HepG2 (cell line): Measurements from ENCODE around the gene HYPK. TPM values are rescaled to one million over a fixed set of nuclear protein-coding genes. Genes with fewer than 3 reads are reported as not detected.

Source experiments
- DPF2 ChIP-seq: sonication (generic); formaldehyde crosslinking; IDR thresholded peaks from 2 replicates; pipeline ENCODE4 v1.4.0; 2020; ENCODE audit warnings: mild to moderate bottlenecking, low read depth, missing genetic modification reagents, borderline replicate concordance
- JUND ChIP-seq: sonication (generic); formaldehyde crosslinking; IDR thresholded peaks from 2 replicates; pipeline ENCODE4 v1.8.0; 2022; ENCODE audit warnings: mild to moderate bottlenecking, missing genetic modification reagents
- NONO ChIP-seq, 2 experiments: fragments of 450-650 bp in 1 of 2; sonication (generic) in 1 of 2; formaldehyde crosslinking in 1 of 2; IDR thresholded peaks in 1 of 2; conservative IDR thresholded peaks in 1 of 2; 2 replicates each; pipeline versions ENCODE4 v1.6.1 to v1.8.0; 2017 to 2022; ENCODE audit warnings: mild to moderate bottlenecking in 1 of 2, missing genetic modification reagents in 1 of 2, moderate library complexity in 1 of 2
- NR3C1 ChIP-seq: sonication (generic); formaldehyde crosslinking; IDR thresholded peaks from 2 replicates; pipeline ENCODE4 v1.4.0; 2020; ENCODE audit warnings: missing genetic modification reagents
- PAX8 ChIP-seq: sonication (generic); formaldehyde crosslinking; IDR thresholded peaks from 2 replicates; pipeline ENCODE4 v1.8.0; 2022; ENCODE audit warnings: mild to moderate bottlenecking, missing genetic modification reagents, borderline replicate concordance
- POLR2AphosphoS5 ChIP-seq: IDR thresholded peaks from 2 replicates; pipeline ENCODE4 v1.6.1; 2012; ENCODE audit warnings: low read depth, low read length
- PRMT3 ChIP-seq: sonication (generic); formaldehyde crosslinking; IDR thresholded peaks from 2 replicates; pipeline ENCODE4 v1.8.1; 2022; ENCODE audit warnings: low read depth, mild to moderate bottlenecking, moderate library complexity, missing genetic modification reagents, borderline replicate concordance
- RFX5 ChIP-seq: IDR thresholded peaks from 2 replicates; pipeline ENCODE4 v1.6.1; 2011; ENCODE audit warnings: low read depth, low read length, improper control_type of control experiment
- SATB2 ChIP-seq: sonication (generic); formaldehyde crosslinking; IDR thresholded peaks from 2 replicates; pipeline ENCODE4 v1.5.0; 2020; ENCODE audit warnings: missing genetic modification reagents
- SYNCRIP ChIP-seq: fragments of 200-400 bp; formaldehyde crosslinking; IDR thresholded peaks from 2 replicates; pipeline ENCODE4 v1.6.1; 2018; ENCODE audit warnings: mild to moderate bottlenecking, low read depth, low read length; ENCODE audit not compliant: insufficient read depth
- TARDBP ChIP-seq: sonication (generic); formaldehyde crosslinking; IDR thresholded peaks from 2 replicates; pipeline ENCODE4 v1.8.0; 2022; ENCODE audit warnings: mild to moderate bottlenecking, missing genetic modification reagents
- YY1 ChIP-seq: IDR thresholded peaks from 2 replicates; pipeline ENCODE4 v1.6.1; 2011; ENCODE audit warnings: low read length, low read depth, moderate library complexity, mild to moderate bottlenecking; ENCODE audit not compliant: insufficient read depth, insufficient replicate concordance
- ZEB1 ChIP-seq: IDR thresholded peaks from 2 replicates; pipeline ENCODE4 v1.6.1; 2012; ENCODE audit warnings: mild to moderate bottlenecking, low read depth, inconsistent platforms; ENCODE audit not compliant: insufficient replicate concordance
- ZNF30 ChIP-seq: sonication (generic); formaldehyde crosslinking; IDR thresholded peaks from 2 replicates; pipeline ENCODE4 v1.5.0; 2020; ENCODE audit warnings: mild to moderate bottlenecking, missing genetic modification reagents
- ZNF546 ChIP-seq: sonication (generic); formaldehyde crosslinking; conservative IDR thresholded peaks from 2 replicates; pipeline ENCODE4 v1.8.1; 2023; ENCODE audit warnings: mild to moderate bottlenecking, missing genetic modification reagents
- ZNF550 ChIP-seq: sonication (generic); formaldehyde crosslinking; IDR thresholded peaks from 2 replicates; pipeline ENCODE4 v1.4.0; 2020; ENCODE audit warnings: mild to moderate bottlenecking, missing genetic modification reagents, borderline replicate concordance
- ZNF598 ChIP-seq: sonication (generic); formaldehyde crosslinking; IDR thresholded peaks from 2 replicates; pipeline ENCODE4 v1.5.1; 2020; ENCODE audit warnings: mild to moderate bottlenecking, missing genetic modification reagents, borderline replicate concordance
- ZNF616 ChIP-seq: sonication (generic); formaldehyde crosslinking; IDR thresholded peaks from 2 replicates; pipeline ENCODE4 v1.5.0; 2020; ENCODE audit warnings: low read depth, mild to moderate bottlenecking, missing genetic modification reagents
- ZNF749 ChIP-seq: sonication (generic); formaldehyde crosslinking; IDR thresholded peaks from 2 replicates; pipeline ENCODE4 v1.8.0; 2022; ENCODE audit warnings: mild to moderate bottlenecking, missing genetic modification reagents, moderate library complexity, borderline replicate concordance
- polyA plus RNA-seq, 8 experiments: library from polyadenylated mRNA; depleted of rRNA in 3 of 8; stranded (reverse) in 7 of 8; unstranded in 1 of 8; fragments of >200 nt; fragmentation: Illumina TruSeq in 4 of 8; extraction: Trizol in 4 of 8; gene quantifications; 2 replicates each; pipeline versions ENCODE4 v1.2.1 to v1.2.3, GENCODE V29; 2011 to 2016; ENCODE audit warnings: low read depth in 4 of 8, missing spikeins in 1 of 8, mixed read lengths in 1 of 8; ENCODE audit not compliant: insufficient read depth in 1 of 8
- total RNA-seq, 5 experiments: library from RNA; depleted of rRNA; stranded (reverse); fragments of >200 nt; fragmentation: Illumina TruSeq; extraction: Trizol; gene quantifications; 2 replicates each; pipeline ENCODE4 v1.2.3, GENCODE V29; 2016; ENCODE audit warnings: low read depth in 1 of 5
- TF ChIP-seq, protein P1 (sequence below): sonication (generic); formaldehyde crosslinking; IDR thresholded peaks from 2 replicates; pipeline ENCODE4 v1.9.0; 2022; ENCODE audit warnings: missing genetic modification reagents, mild to moderate bottlenecking, borderline replicate concordance
- TF ChIP-seq, protein P2 (sequence below): sonication (generic); formaldehyde crosslinking; IDR thresholded peaks from 2 replicates; pipeline ENCODE4 v1.4.0; 2020; ENCODE audit warnings: missing genetic modification reagents
- TF ChIP-seq, protein P3 (sequence below): sonication (generic); formaldehyde crosslinking; IDR thresholded peaks from 2 replicates; pipeline ENCODE4 v1.4.0; 2020; ENCODE audit warnings: mild to moderate bottlenecking, missing genetic modification reagents
- TF ChIP-seq, protein P4 (sequence below): IDR thresholded peaks from 2 replicates; pipeline ENCODE4 v1.6.1; 2016; ENCODE audit warnings: low read depth
- TF ChIP-seq, protein P5 (sequence below): sonication (generic); formaldehyde crosslinking; IDR thresholded peaks from 2 replicates; pipeline ENCODE4 v1.4.0; 2020; ENCODE audit warnings: mild to moderate bottlenecking, missing genetic modification reagents

HYPK gene
- total and polyA plus RNA-seq, 2 of the 13 experiments (the other 11 are each of a cell fraction or from before 2014, with no cell fraction given), result 13.5 to 16.5 TPM

DNA sequence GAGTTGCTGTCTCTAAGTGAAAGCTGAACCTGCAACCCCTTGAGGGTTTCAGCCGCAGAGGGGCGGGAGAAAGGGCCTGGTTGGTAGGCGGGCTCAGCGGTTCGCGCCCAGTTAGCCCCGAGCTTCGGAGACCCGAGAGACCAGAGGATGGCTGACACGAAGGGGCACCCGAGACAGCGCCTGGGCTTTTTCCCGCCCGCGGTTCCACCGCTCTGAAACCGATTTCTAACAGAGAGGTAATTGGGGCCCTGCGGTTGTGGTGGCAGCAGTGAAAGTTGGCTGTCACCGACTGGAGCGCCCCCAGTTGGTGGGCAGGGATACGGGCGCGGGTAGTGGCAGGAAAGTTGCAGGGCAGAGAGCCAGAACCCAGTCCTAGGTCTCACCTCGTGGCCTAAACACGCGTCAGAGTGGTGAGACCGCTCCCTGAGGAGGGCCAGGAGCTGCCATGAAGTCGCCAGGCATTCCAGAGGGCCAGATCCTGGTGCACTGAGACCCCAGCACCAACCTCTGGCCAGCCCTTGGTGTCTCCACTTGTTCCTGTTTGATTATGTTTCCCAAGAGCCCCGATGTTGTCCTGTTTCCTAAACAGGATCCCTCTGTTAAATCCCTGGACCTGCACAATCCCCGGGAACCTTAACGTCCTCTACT, 23.0 kb upstream of the HYPK start (continued):
- TF ChIP-seq, protein P1, sequence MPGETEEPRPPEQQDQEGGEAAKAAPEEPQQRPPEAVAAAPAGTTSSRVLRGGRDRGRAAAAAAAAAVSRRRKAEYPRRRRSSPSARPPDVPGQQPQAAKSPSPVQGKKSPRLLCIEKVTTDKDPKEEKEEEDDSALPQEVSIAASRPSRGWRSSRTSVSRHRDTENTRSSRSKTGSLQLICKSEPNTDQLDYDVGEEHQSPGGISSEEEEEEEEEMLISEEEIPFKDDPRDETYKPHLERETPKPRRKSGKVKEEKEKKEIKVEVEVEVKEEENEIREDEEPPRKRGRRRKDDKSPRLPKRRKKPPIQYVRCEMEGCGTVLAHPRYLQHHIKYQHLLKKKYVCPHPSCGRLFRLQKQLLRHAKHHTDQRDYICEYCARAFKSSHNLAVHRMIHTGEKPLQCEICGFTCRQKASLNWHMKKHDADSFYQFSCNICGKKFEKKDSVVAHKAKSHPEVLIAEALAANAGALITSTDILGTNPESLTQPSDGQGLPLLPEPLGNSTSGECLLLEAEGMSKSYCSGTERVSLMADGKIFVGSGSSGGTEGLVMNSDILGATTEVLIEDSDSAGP, result no peak; the same call in 1 of the 2 replicates
- no peak for TF ChIP-seq POLR2AphosphoS5
- TF ChIP-seq PAX8, result 0 out of 2 replicates have a peak, but pooled peaks have one; percentile 32
- TF ChIP-seq, protein P2, sequence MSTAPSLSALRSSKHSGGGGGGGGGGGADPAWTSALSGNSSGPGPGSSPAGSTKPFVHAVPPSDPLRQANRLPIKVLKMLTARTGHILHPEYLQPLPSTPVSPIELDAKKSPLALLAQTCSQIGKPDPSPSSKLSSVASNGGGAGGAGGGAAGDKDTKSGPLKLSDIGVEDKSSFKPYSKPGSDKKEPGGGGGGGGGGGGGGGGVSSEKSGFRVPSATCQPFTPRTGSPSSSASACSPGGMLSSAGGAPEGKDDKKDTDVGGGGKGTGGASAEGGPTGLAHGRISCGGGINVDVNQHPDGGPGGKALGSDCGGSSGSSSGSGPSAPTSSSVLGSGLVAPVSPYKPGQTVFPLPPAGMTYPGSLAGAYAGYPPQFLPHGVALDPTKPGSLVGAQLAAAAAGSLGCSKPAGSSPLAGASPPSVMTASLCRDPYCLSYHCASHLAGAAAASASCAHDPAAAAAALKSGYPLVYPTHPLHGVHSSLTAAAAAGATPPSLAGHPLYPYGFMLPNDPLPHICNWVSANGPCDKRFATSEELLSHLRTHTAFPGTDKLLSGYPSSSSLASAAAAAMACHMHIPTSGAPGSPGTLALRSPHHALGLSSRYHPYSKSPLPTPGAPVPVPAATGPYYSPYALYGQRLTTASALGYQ (CRISPR knock-in tag), result 0 out of 2 replicates have a peak, but pooled peaks have one; percentile 55
- TF ChIP-seq ZEB1, result no peak
- TF ChIP-seq SATB2 (CRISPR knock-in tag), result no peak
- no peak for TF ChIP-seq SYNCRIP
- no peak for TF ChIP-seq NR3C1 (CRISPR knock-in tag)
- no peak for TF ChIP-seq RFX5
- TF ChIP-seq, protein P3, sequence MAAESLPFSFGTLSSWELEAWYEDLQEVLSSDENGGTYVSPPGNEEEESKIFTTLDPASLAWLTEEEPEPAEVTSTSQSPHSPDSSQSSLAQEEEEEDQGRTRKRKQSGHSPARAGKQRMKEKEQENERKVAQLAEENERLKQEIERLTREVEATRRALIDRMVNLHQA (CRISPR knock-in tag), result no peak
- TF ChIP-seq ZNF546 (CRISPR knock-in tag), result no peak
- peak; percentile 77; the same call in 1 of the 2 replicates for TF ChIP-seq ZNF598 (CRISPR knock-in tag)
- no peak for TF ChIP-seq ZNF30 (CRISPR knock-in tag)
- TF ChIP-seq ZNF550 (CRISPR knock-in tag), result no peak
- no peak for TF ChIP-seq NONO (IDR thresholded peaks at IDR 0.05)
- TF ChIP-seq NONO (CRISPR knock-in tag; conservative IDR thresholded peaks at IDR 0.05), result peak; percentile 28; the same call in 1 of the 2 replicates
- TF ChIP-seq ZNF616 (CRISPR knock-in tag), result 0 out of 2 replicates have a peak, but pooled peaks have one; percentile 68
- no peak for TF ChIP-seq YY1
- TF ChIP-seq, protein P4, sequence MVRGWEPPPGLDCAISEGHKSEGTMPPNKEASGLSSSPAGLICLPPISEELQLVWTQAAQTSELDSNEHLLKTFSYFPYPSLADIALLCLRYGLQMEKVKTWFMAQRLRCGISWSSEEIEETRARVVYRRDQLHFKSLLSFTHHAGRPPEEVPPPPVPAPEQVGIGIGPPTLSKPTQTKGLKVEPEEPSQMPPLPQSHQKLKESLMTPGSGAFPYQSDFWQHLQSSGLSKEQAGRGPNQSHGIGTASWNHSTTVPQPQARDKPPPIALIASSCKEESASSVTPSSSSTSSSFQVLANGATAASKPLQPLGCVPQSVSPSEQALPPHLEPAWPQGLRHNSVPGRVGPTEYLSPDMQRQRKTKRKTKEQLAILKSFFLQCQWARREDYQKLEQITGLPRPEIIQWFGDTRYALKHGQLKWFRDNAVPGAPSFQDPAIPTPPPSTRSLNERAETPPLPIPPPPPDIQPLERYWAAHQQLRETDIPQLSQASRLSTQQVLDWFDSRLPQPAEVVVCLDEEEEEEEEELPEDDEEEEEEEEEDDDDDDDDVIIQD, result no peak; the same call in 1 of the 2 replicates
- TF ChIP-seq, protein P5, sequence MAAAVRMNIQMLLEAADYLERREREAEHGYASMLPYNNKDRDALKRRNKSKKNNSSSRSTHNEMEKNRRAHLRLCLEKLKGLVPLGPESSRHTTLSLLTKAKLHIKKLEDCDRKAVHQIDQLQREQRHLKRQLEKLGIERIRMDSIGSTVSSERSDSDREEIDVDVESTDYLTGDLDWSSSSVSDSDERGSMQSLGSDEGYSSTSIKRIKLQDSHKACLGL, result no peak
- no peak for TF ChIP-seq JUND (CRISPR knock-in tag)
- TF ChIP-seq TARDBP (CRISPR knock-in tag), result no peak
- TF ChIP-seq PRMT3 (CRISPR knock-in tag), result no peak
- TF ChIP-seq DPF2 (CRISPR knock-in tag), result 0 out of 2 replicates have a peak, but pooled peaks have one; percentile 17
- TF ChIP-seq ZNF749 (CRISPR knock-in tag), result no peak
